Kidney (tissue), 14 donors: Measurements from ENCODE around the gene PWWP2B. TPM values are rescaled to one million over a fixed set of nuclear protein-coding genes. Genes with fewer than 3 reads are reported as not detected.
A peak's percentile ranks its signal among the peaks of the same experiment; 100 is the strongest.

Experiments
- DNase-seq, 5 donors: peaks; one replicate each; pipeline ENCODE4 v3.0.0-alpha.2; 2013 to 2020
- FAIRE-seq: peaks from 2 replicates; lab custom pipeline; 2012; peaks lifted over from hg19 to GRCh38; lab: Jason Lieb, UNC
- H3K27ac ChIP-seq, 2 donors: one replicate each; pipeline ENCODE4 v1.7.0; 2013; ENCODE audit warnings: low read depth in 2 of 2, low read length in 2 of 2, inconsistent platforms in 1 of 2
- H3K27me3 ChIP-seq: one replicate; pipeline ENCODE4 v1.7.1; 2013; ENCODE audit warnings: low read length, inconsistent platforms; ENCODE audit not compliant: control insufficient read depth, insufficient read depth
- H3K36me3 ChIP-seq, 3 donors: one replicate each; pipeline versions ENCODE4 v1.7.0 to v1.7.1; 2013; ENCODE audit warnings: low read length in 3 of 3, control low read depth in 1 of 3, inconsistent platforms in 1 of 3; ENCODE audit not compliant: insufficient read depth in 3 of 3, control insufficient read depth in 2 of 3
- H3K4me1 ChIP-seq, 3 donors: one replicate each; pipeline versions ENCODE4 v1.7.0 to v1.7.1; 2013; ENCODE audit warnings: low read length in 3 of 3, inconsistent platforms in 1 of 3, low read depth in 1 of 3; ENCODE audit not compliant: control insufficient read depth in 2 of 3, insufficient read depth in 2 of 3
- H3K4me3 ChIP-seq, 3 donors: one replicate each; pipeline versions ENCODE4 v1.7.0 to v1.8.1; 2013; ENCODE audit warnings: low read length in 3 of 3, control low read depth in 1 of 3, inconsistent platforms in 1 of 3
- H3K9ac ChIP-seq, 3 donors: one replicate each; pipeline versions ENCODE4 v1.7.0 to v1.7.1; 2013; ENCODE audit warnings: low read length in 3 of 3, control low read depth in 1 of 3, inconsistent platforms in 1 of 3
- H3K9me3 ChIP-seq, 3 donors: one replicate each; pipeline versions ENCODE4 v1.7.0 to v1.7.1; 2013; ENCODE audit warnings: low read length in 3 of 3, control low read depth in 1 of 3, inconsistent platforms in 1 of 3; ENCODE audit not compliant: control insufficient read depth in 2 of 3, insufficient read depth in 1 of 3
- intact Hi-C: fragments of 100-400 bp; cut with DNase I; formaldehyde crosslinking; loops from one replicate; pipeline ENCODE4 v1.11.1; 2022
- polyA plus RNA-seq: library from polyadenylated mRNA; stranded (reverse); fragments of 350-450 nt; fragmentation: Illumina TruSeq; extraction: RNeasy Lipid Tissue Mini Kit (QIAGEN cat#74804); gene quantifications from one replicate; pipeline ENCODE4 v1.2.3, GENCODE V29; 2014; ENCODE audit warnings: low read depth, low replicate concordance; ENCODE audit not compliant: insufficient read depth
- total RNA-seq: library from RNA; stranded (reverse); fragmentation: NEBNext Ultra II Directional; extraction: Animal tissue kit (Norgen Biotek cat#: 25700); gene quantifications from one replicate; pipeline ENCODE4 v1.2.1, GENCODE V29; 2021
- TF ChIP-seq, protein P1 (sequence below): IDR thresholded peaks from 3 replicates; pipeline ENCODE4 v1.5.1; 2012; ENCODE audit warnings: mild to moderate bottlenecking, moderate library complexity, borderline replicate concordance; ENCODE audit not compliant: insufficient read depth; ENCODE audit errors: extremely low read depth
- donor health status: control.
- donor health status: control.
- donor health status: control.
- donor health status: control.
- donor health status: control.
- donor health status: DM: yes; HTN: yes; CAD: no.
- donor health status: Normal renal cell carcinoma (clear cell type).

Gene PWWP2B
- total and polyA plus RNA-seq, 2 donors from 2014 or later, result 12.9 to 24.3 TPM

GRCh38 chr10:132383751-132384196 is 13.2 kb upstream of the PWWP2B start:
- TF ChIP-seq, protein P1, sequence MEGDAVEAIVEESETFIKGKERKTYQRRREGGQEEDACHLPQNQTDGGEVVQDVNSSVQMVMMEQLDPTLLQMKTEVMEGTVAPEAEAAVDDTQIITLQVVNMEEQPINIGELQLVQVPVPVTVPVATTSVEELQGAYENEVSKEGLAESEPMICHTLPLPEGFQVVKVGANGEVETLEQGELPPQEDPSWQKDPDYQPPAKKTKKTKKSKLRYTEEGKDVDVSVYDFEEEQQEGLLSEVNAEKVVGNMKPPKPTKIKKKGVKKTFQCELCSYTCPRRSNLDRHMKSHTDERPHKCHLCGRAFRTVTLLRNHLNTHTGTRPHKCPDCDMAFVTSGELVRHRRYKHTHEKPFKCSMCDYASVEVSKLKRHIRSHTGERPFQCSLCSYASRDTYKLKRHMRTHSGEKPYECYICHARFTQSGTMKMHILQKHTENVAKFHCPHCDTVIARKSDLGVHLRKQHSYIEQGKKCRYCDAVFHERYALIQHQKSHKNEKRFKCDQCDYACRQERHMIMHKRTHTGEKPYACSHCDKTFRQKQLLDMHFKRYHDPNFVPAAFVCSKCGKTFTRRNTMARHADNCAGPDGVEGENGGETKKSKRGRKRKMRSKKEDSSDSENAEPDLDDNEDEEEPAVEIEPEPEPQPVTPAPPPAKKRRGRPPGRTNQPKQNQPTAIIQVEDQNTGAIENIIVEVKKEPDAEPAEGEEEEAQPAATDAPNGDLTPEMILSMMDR, result no peak
- Histone ChIP-seq H3K9me3 (no peaks in the 10 kb centered on the region), H3K27me3 (no peaks in the 10 kb centered on the region), H3K27ac (no peak overlapping the region), H3K36me3 (no peaks in the 10 kb centered on the region), H3K4me3 (no peak overlapping the region), H3K9ac (no peak overlapping the region), H3K4me1 (peaks cover 0 to 3% (median 2%) of the 10 kb centered on the region in 3 donors)
- FAIRE-seq (no peak), DNase-seq (peak in 2 of 5 donors; percentile 51 to 67)
- intact Hi-C loops, result loop anchor here (5.0 kb wide), 1 partner anchor 74 kb away; no protein-coding TSS in a partner anchor

- no peak overlapping the region for H3K27ac ChIP-seq
- no peak for FAIRE-seq
- H3K36me3 ChIP-seq, result no peaks in the 10 kb centered on the region
Observed at GRCh38 chr10:132384618-132385388, 12.2 kb upstream of the PWWP2B start.

GRCh38 chr10:132385389-132385667 is 11.7 kb upstream of the PWWP2B start:
- Histone ChIP-seq H3K9me3 (no peaks in the 10 kb centered on the region), H3K9ac (no peak overlapping the region), H3K27ac (no peak overlapping the region), H3K36me3 (no peaks in the 10 kb centered on the region), H3K4me1 (peaks cover 0 to 8% (median 2%) of the 10 kb centered on the region in 3 donors), H3K27me3 (no peaks in the 10 kb centered on the region), H3K4me3 (no peak overlapping the region)
- intact Hi-C loops, result no loop called here
- TF ChIP-seq, protein P1, result no peak
- DNase-seq (peak in 1 of 5 donors; percentile 15), FAIRE-seq (no peak)

More at GRCh38 chr10:132384618-132385388, 12.2 kb upstream of the PWWP2B start:
- intact Hi-C loops, result loop anchor here (5.0 kb wide), 1 partner anchor 72 kb away; no protein-coding TSS in a partner anchor
- Histone ChIP-seq H3K27me3 (no peaks in the 10 kb centered on the region), H3K9ac (no peak overlapping the region), H3K4me1 (peaks cover 0 to 8% (median 2%) of the 10 kb centered on the region in 3 donors), H3K4me3 (no peak overlapping the region), H3K9me3 (no peaks in the 10 kb centered on the region)
- TF ChIP-seq, protein P1, result no peak
- DNase-seq, result peak in 2 of 5 donors; percentile 37 to 59
